Kidney epithelial cell (primary cell): ENCODE results near the gene CMTR2. TPM values are rescaled to one million over a fixed set of nuclear protein-coding genes. Genes with fewer than 3 reads are reported as not detected.

Experiments
- DNase-seq: peaks from one replicate; pipeline ENCODE4 v3.0.0-alpha.2; 2010; ENCODE audit warnings: low read depth
- H3K27me3 ChIP-seq: 2 replicates; pipeline ENCODE4 v1.6.0; 2011; ENCODE audit warnings: low read length; ENCODE audit not compliant: control insufficient read depth, insufficient read depth
- H3K36me3 ChIP-seq: 2 replicates; pipeline ENCODE4 v1.5.1; 2011; ENCODE audit warnings: low read length; ENCODE audit not compliant: control insufficient read depth, insufficient read depth
- H3K4me3 ChIP-seq: 2 replicates; pipeline ENCODE4 v1.5.1; 2011; ENCODE audit warnings: low read depth, mild to moderate bottlenecking, control low read depth, low read length
- total RNA-seq: library from RNA; depleted of rRNA; stranded (reverse); fragments of >200 nt; gene quantifications from 2 replicates; pipeline ENCODE4 v1.2.3, GENCODE V29; 2015
- TF ChIP-seq, protein P1 (sequence below): IDR thresholded peaks from 2 replicates; pipeline ENCODE4 v1.5.1; 2011; ENCODE audit warnings: mild to moderate bottlenecking, moderate library complexity, low read length, control low read depth, inconsistent platforms; ENCODE audit not compliant: insufficient read depth, poor library complexity, severe bottlenecking

The CMTR2 gene, protein sequence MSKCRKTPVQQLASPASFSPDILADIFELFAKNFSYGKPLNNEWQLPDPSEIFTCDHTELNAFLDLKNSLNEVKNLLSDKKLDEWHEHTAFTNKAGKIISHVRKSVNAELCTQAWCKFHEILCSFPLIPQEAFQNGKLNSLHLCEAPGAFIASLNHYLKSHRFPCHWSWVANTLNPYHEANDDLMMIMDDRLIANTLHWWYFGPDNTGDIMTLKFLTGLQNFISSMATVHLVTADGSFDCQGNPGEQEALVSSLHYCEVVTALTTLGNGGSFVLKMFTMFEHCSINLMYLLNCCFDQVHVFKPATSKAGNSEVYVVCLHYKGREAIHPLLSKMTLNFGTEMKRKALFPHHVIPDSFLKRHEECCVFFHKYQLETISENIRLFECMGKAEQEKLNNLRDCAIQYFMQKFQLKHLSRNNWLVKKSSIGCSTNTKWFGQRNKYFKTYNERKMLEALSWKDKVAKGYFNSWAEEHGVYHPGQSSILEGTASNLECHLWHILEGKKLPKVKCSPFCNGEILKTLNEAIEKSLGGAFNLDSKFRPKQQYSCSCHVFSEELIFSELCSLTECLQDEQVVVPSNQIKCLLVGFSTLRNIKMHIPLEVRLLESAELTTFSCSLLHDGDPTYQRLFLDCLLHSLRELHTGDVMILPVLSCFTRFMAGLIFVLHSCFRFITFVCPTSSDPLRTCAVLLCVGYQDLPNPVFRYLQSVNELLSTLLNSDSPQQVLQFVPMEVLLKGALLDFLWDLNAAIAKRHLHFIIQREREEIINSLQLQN
- total RNA-seq, result 30.9 and 36.9 TPM in 2 replicates

DNA sequence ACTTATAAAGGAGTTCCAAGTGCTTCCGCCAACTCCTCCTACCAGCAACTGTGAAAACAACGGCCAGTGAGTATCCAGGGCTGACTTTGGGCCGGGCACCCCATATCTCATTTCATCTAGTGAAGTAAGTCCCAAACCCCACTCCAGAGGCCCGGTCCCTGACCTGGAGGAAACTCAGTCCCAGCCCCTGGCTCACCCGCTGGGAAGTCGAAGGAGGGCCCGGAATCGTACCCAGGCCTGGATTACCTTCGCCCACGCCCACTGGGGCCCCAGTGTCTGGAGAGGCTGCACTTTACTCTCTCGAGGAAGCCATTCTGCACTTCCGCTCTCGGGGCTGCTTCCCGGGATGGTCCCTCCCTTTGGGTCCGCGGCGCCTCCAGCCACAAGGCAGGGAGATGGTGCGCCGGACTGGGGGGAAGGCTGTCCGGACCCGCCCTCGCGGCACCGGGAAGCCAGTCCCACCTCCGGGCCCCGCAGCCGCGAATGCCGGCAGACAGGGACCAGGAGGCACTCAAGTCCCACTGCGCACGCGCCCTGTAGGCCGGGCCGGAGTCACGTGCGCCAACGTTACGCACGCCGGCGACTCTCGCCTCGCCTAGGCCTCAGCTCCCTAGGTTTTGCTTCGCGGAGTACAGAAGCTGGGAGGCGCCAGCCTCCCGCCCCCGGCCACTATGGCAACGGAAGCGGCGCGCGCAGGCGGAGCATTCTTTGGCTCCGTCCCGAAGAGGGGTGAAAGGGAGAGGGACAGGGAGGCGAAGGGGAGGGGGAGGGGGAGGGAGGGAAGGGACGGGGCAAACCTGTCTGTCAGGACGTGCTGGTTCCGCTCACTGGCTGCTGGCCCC, at the start of gene CMTR2:
CMTR2 (minus strand) TSS at position 513 of the 842 bp plus-strand sequence. CDS start 3,482 bp downstream, outside the sequence.
- TF ChIP-seq, protein P1, sequence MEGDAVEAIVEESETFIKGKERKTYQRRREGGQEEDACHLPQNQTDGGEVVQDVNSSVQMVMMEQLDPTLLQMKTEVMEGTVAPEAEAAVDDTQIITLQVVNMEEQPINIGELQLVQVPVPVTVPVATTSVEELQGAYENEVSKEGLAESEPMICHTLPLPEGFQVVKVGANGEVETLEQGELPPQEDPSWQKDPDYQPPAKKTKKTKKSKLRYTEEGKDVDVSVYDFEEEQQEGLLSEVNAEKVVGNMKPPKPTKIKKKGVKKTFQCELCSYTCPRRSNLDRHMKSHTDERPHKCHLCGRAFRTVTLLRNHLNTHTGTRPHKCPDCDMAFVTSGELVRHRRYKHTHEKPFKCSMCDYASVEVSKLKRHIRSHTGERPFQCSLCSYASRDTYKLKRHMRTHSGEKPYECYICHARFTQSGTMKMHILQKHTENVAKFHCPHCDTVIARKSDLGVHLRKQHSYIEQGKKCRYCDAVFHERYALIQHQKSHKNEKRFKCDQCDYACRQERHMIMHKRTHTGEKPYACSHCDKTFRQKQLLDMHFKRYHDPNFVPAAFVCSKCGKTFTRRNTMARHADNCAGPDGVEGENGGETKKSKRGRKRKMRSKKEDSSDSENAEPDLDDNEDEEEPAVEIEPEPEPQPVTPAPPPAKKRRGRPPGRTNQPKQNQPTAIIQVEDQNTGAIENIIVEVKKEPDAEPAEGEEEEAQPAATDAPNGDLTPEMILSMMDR, result no peak
- DNase-seq, result peak; percentile 84
- H3K27me3 ChIP-seq, result no peaks in the 10 kb centered on the region
- H3K36me3 ChIP-seq, result no peaks in the 10 kb centered on the region
- peak within 1 kb of the TSS; percentile 71 for H3K4me3 ChIP-seq

DNA sequence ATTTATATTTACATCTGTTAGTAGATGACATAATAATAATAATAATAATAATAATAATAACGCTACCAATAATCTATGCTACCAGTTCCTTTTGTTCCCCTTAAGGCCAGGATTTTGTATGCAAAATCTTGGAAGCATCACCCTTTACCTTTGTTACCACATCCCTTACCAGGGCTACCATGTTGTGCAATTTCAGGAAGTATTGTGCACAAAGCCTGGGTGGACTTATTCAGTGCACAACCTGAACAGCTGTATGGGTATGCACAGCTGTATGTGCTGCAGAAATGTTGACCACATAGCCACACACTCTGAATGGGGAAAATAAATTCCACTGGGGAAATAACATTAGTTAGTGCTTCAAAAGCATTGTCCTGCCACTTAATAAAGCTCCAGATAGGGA, 49.4 kb upstream of the CMTR2 start:
- Histone ChIP-seq H3K27me3 (no peaks in the 10 kb centered on the region), H3K4me3 (no peak overlapping the region), H3K36me3 (no peaks in the 10 kb centered on the region)
- no peak for DNase-seq
- TF ChIP-seq, protein P1, result no peak

DNA sequence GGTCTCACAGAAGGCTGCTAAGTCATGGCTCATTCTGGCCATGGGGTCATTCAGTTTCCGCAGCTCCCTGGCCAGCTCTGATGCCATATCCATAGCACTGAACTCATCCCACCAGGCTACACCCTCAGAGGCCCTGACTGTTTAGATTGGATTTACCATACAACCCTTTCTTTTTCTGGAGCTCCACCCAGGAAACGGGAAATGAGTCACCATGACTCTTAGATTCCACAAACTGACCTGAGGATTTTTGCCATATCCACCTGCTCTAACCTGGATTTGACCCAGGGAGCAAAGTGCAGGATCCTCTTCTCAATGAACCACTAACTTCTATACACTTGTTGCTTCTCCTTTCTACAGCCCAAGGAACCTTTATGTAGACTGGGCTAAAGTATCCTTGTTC, 49.0 kb upstream of the CMTR2 start:
- TF ChIP-seq, protein P1, result no peak
- H3K27me3 ChIP-seq, result no peaks in the 10 kb centered on the region
- no peaks in the 10 kb centered on the region for H3K36me3 ChIP-seq
- no peak for DNase-seq
- H3K4me3 ChIP-seq, result no peak overlapping the region

DNA sequence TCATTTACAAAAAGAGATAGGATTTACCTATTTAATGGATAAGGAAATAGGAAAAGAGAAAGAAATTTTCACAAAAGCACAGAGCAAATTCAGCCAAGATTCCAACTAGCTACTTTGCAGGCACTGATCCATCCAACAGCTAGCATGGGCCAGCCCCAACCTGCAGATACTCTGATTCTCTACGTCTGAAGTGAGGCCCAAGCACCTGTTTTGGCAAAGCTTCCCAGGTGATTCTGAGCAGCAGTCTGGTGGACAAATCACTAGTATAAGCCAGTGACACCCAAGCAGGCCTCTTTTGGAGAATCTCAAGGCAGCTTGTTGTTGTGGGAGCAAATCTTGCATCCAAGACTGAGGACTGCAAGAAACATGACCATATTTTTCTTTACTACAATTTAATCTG, 48.4 kb upstream of the CMTR2 start:
- no peak overlapping the region for H3K4me3 ChIP-seq
- no peaks in the 10 kb centered on the region for H3K36me3 ChIP-seq
- TF ChIP-seq, protein P1, result no peak
- DNase-seq, result no peak
- H3K27me3 ChIP-seq, result no peaks in the 10 kb centered on the region

DNA sequence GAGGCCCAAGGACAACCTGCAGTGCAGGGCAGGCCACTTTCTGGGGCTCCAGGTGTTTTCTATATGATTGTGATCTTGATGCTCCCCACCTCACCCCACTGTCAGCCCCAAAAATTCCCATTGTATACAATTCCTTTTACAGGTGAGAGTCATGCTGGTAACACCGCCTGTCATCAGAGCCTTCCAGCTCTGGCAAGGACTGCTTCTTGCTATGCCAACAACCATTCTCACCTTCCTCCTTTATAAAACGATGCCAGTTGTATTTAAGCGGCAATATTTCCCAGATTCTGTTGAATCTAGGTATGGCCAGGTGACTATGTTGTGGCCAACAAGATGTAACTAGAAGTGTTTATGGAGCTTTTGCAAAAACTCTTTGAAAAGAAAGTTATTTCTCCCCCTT, 38.9 kb upstream of the CMTR2 start:
- no peak for DNase-seq
- H3K27me3 ChIP-seq, result no peaks in the 10 kb centered on the region
- TF ChIP-seq, protein P1, result no peak
- no peak overlapping the region for H3K4me3 ChIP-seq
- no peaks in the 10 kb centered on the region for H3K36me3 ChIP-seq
